Stimulated activated CD4-positive, alpha-beta T cell treated with anti-CD3 and anti-CD28 coated beads, Interleukin-1b, Interleukin-23, amount 100 ng/mL, for 24 hours (primary cell): ENCODE results near the gene GNG2.

Experiments
- DNase-seq, 4 experiments: peaks; one replicate each; pipeline ENCODE4 v3.0.0-alpha.2; 2020; ENCODE audit warnings: low read depth in 4 of 4, low spot score in 1 of 4

The GNG2 gene

GRCh38 chr14:52015411-52016030, 155.1 kb downstream of the GNG2 start:
- no peak for DNase-seq

- no peak for DNase-seq
Measured at GRCh38 chr14:52018252-52018651, 157.8 kb downstream of the GNG2 start.

- DNase-seq, result no peak
Measured at GRCh38 chr14:52018970-52019369, 158.6 kb downstream of the GNG2 start.
